HG03175 (cell line): ENCODE data around the gene PRR7.
"Not testable (repeated sequence)": the region's sequence is repeated elsewhere in the genome, so short reads cannot be mapped to it uniquely, and the experiment has no call there.

Experiments
- ATAC-seq: cut with Tn5 transposase; IDR thresholded peaks from one replicate; pipeline ENCODE4 v1.9.1; 2021; ENCODE audit warnings: mild to moderate bottlenecking, moderate library complexity; ENCODE audit not compliant: unreplicated experiment

Gene PRR7

GRCh38 chr5:177479774-177480173 lies 33.2 kb downstream of the PRR7 start:
- no peak for ATAC-seq

- ATAC-seq = no peak
Measured at GRCh38 chr5:177482359-177482795, 35.8 kb downstream of the PRR7 start.

- ATAC-seq = no peak
Measured at GRCh38 chr5:177483042-177483441, 36.4 kb downstream of the PRR7 start.

- no peak for ATAC-seq
Measured at GRCh38 chr5:177483994-177484901, 37.6 kb downstream of the PRR7 start.

- no peak for ATAC-seq
Measured at GRCh38 chr5:177484902-177485549, 38.4 kb downstream of the PRR7 start.

- ATAC-seq = not testable (repeated sequence)
Measured at GRCh38 chr5:177485753-177486152, 39.1 kb downstream of the PRR7 start.

- no peak for ATAC-seq
Measured at GRCh38 chr5:177486256-177486655, 39.6 kb downstream of the PRR7 start.

GRCh38 chr5:177487144-177487543 lies 40.5 kb downstream of the PRR7 start:
- no peak for ATAC-seq

- ATAC-seq = no peak
Measured at GRCh38 chr5:177487975-177488374, 41.4 kb downstream of the PRR7 start.

- ATAC-seq = no peak
Measured at GRCh38 chr5:177489119-177489716, 42.6 kb downstream of the PRR7 start.

GRCh38 chr5:177490311-177490991 lies 43.8 kb downstream of the PRR7 start:
- ATAC-seq = no peak

GRCh38 chr5:177490992-177491391 lies 44.4 kb downstream of the PRR7 start:
- no peak for ATAC-seq

GRCh38 chr5:177491429-177491945 lies 44.9 kb downstream of the PRR7 start:
- ATAC-seq = no peak

GRCh38 chr5:177491983-177492746 lies 45.6 kb downstream of the PRR7 start:
- no peak for ATAC-seq

GRCh38 chr5:177492841-177493240 lies 46.2 kb downstream of the PRR7 start:
- no peak for ATAC-seq

- no peak for ATAC-seq
Measured at GRCh38 chr5:177493795-177494345, 47.3 kb downstream of the PRR7 start.

GRCh38 chr5:177494346-177495195 lies 48.0 kb downstream of the PRR7 start:
- ATAC-seq = no peak

GRCh38 chr5:177495243-177496060 lies 48.8 kb downstream of the PRR7 start:
- ATAC-seq = no peak
